Fibroblast of lung (primary cell): ENCODE data around the gene CAMK1D. TPM values are rescaled to one million over a fixed set of nuclear protein-coding genes. Genes with fewer than 3 reads are reported as not detected.

Experiments used
- DNase-seq, 2 donors: peaks; one replicate each; pipeline versions ENCODE4 v3.0.0 to v3.0.0-alpha.2; 2010; ENCODE audit warnings: low read depth in 2 of 2
- H2AFZ ChIP-seq: 2 replicates; pipeline ENCODE4 v1.5.1; 2012; ENCODE audit warnings: low read length, control low read depth, inconsistent platforms
- H3K27ac ChIP-seq: 2 replicates; pipeline ENCODE4 v1.5.1; 2011; ENCODE audit warnings: low read length, control low read depth; ENCODE audit not compliant: insufficient read depth
- H3K27me3 ChIP-seq: 2 replicates; pipeline ENCODE4 v1.5.1; 2011; ENCODE audit warnings: mild to moderate bottlenecking, low read length; ENCODE audit not compliant: control insufficient read depth, insufficient read depth
- H3K36me3 ChIP-seq: 2 replicates; pipeline ENCODE4 v1.5.1; 2011; ENCODE audit warnings: low read length; ENCODE audit not compliant: control insufficient read depth, insufficient read depth
- H3K4me1 ChIP-seq: 2 replicates; pipeline ENCODE4 v1.5.1; 2011; ENCODE audit warnings: low read length; ENCODE audit not compliant: control insufficient read depth, insufficient read depth; ENCODE audit errors: extremely low read depth
- H3K4me2 ChIP-seq: 2 replicates; pipeline ENCODE4 v1.5.1; 2011; ENCODE audit warnings: low read length, control low read depth; ENCODE audit not compliant: insufficient read depth; ENCODE audit errors: extremely low read depth
- H3K4me3 ChIP-seq, 4 experiments: fragments of 200-600 bp in 1 of 4; sonication (generic) in 1 of 4; replicated peaks in 1 of 4; 2 replicates each; pipeline ENCODE4 v1.5.1; 2011 to 2016; ENCODE audit warnings: low read length in 4 of 4, low read depth in 3 of 4, mild to moderate bottlenecking in 3 of 4, control low read depth in 2 of 4, inconsistent platforms in 1 of 4, mixed read lengths in 1 of 4; ENCODE audit not compliant: insufficient read depth in 1 of 4; ENCODE audit errors: control extremely low read depth in 1 of 4
- H3K79me2 ChIP-seq: 2 replicates; pipeline ENCODE4 v1.5.1; 2012; ENCODE audit warnings: mild to moderate bottlenecking, low read length, inconsistent platforms; ENCODE audit not compliant: control insufficient read depth, insufficient read depth
- H3K9ac ChIP-seq: 2 replicates; pipeline ENCODE4 v1.5.1; 2011; ENCODE audit warnings: mild to moderate bottlenecking, low read length, control low read depth; ENCODE audit not compliant: insufficient read depth
- H3K9me3 ChIP-seq: 2 replicates; pipeline ENCODE4 v1.5.1; 2012; ENCODE audit warnings: low read depth, low read length; ENCODE audit not compliant: control insufficient read depth, insufficient read depth
- H4K20me1 ChIP-seq: 2 replicates; pipeline ENCODE4 v1.5.1; 2011; ENCODE audit warnings: low read length; ENCODE audit not compliant: control insufficient read depth, insufficient read depth; ENCODE audit errors: extremely low read depth
- CTCF ChIP-seq, 2 donors: IDR thresholded peaks in 1 of 2; conservative IDR thresholded peaks in 1 of 2; 1 replicate in 1 of 2; 2 replicates in 1 of 2; pipeline ENCODE4 v1.5.1; 2011 to 2012; ENCODE audit warnings: low read length in 2 of 2, control low read depth in 1 of 2, inconsistent platforms in 1 of 2, low read depth in 1 of 2, mild to moderate bottlenecking in 1 of 2
- EZH2 ChIP-seq: IDR thresholded peaks from 2 replicates; pipeline ENCODE4 v1.5.1; 2012; ENCODE audit warnings: low read length, control low read depth, mild to moderate bottlenecking; ENCODE audit errors: missing control alignments
- polyA plus RNA-seq, 2 donors: library from polyadenylated mRNA; depleted of rRNA in 1 of 2; stranded (reverse) in 1 of 2; unstranded in 1 of 2; fragments of >200 nt; gene quantifications; 2 replicates each; pipeline ENCODE4 v1.2.1, GENCODE V29; 2011 to 2012; ENCODE audit warnings: missing spikeins in 1 of 2
- total RNA-seq: library from RNA; depleted of rRNA; stranded (reverse); fragments of >200 nt; gene quantifications from 2 replicates; pipeline ENCODE4 v1.2.1, GENCODE V29; 2014

Gene CAMK1D
- total and polyA plus RNA-seq, 2 donors (not counting 1 experiment from before 2014, with no cell fraction given) = 2.3 TPM

GRCh38 chr10:12418725-12419261, 69.4 kb downstream of the CAMK1D start:
- no peak for DNase-seq
- no peak overlapping the region for H3K4me3 ChIP-seq
- no peaks in the 10 kb centered on the region for H3K79me2 ChIP-seq
- no peaks in the 10 kb centered on the region for H3K36me3 ChIP-seq
- H3K9ac ChIP-seq = no peak overlapping the region
- no peak overlapping the region for H2AFZ ChIP-seq
- no peak for TF ChIP-seq CTCF (conservative IDR thresholded peaks at IDR 0.05 in 1 of 2, IDR thresholded peaks at IDR 0.05 in 1 of 2; ENCODE audit: low read depth in 1 of 2, low read length in 2 of 2)
- TF ChIP-seq EZH2 = no peak
- no peak overlapping the region for H3K4me2 ChIP-seq
- H3K4me1 ChIP-seq = peaks cover 2% of the 10 kb centered on the region
- no peak overlapping the region for H3K27ac ChIP-seq
- peaks cover 1% of the 10 kb centered on the region for H3K27me3 ChIP-seq
- no peaks in the 10 kb centered on the region for H4K20me1 ChIP-seq
- no peaks in the 10 kb centered on the region for H3K9me3 ChIP-seq

DNA sequence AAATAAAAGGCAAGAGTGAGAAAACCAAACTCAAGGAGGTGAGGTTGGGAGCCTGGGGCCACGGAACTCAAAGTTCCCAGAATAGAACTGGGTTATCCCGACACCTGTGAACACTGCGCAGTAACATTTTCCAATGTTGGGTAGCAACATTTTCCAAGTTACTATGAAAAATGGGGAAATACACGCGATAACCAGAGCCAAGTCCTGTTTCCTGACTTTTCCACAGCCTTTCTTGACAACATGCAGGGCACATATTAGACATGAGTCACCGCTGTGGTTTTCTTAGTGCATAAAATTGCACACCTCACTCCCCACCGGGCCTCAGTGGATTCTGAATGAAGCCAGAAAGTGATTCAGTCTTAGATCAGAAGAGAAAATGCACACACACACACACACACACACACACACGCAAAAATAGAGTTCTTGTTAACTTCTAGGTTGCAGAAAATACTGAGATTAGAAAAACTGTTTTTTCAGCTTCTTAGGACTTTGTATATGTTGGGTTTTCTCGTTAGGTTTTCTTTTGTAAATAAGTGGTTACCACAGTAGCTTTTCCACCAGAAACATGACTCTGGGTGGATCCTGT, 70.0 kb downstream of the CAMK1D start:
- H3K27me3 ChIP-seq = peaks cover 3% of the 10 kb centered on the region
- no peak overlapping the region for H3K27ac ChIP-seq
- H3K9ac ChIP-seq = no peak overlapping the region
- H2AFZ ChIP-seq = no peak overlapping the region
- no peaks in the 10 kb centered on the region for H3K36me3 ChIP-seq
- H3K4me2 ChIP-seq = no peak overlapping the region
- TF ChIP-seq EZH2 (no peak), CTCF (conservative IDR thresholded peaks at IDR 0.05 in 1 of 2, IDR thresholded peaks at IDR 0.05 in 1 of 2; ENCODE audit: low read depth in 1 of 2, low read length in 2 of 2) (no peak)
- H4K20me1 ChIP-seq = no peaks in the 10 kb centered on the region
- H3K4me3 ChIP-seq = no peak overlapping the region
- H3K79me2 ChIP-seq = no peaks in the 10 kb centered on the region
- no peaks in the 10 kb centered on the region for H3K9me3 ChIP-seq
- peaks cover 2% of the 10 kb centered on the region for H3K4me1 ChIP-seq
- peak; percentile 91 to 100 for DNase-seq

GRCh38 chr10:12420530-12421120, 71.3 kb downstream of the CAMK1D start:
- no peaks in the 10 kb centered on the region for H4K20me1 ChIP-seq
- no peak for DNase-seq
- H2AFZ ChIP-seq = no peak overlapping the region
- no peak for TF ChIP-seq EZH2
- TF ChIP-seq CTCF (conservative IDR thresholded peaks at IDR 0.05 in 1 of 2, IDR thresholded peaks at IDR 0.05 in 1 of 2; ENCODE audit: low read depth in 1 of 2, low read length in 2 of 2) = no peak
- H3K9me3 ChIP-seq = no peaks in the 10 kb centered on the region
- peaks cover 3% of the 10 kb centered on the region for H3K27me3 ChIP-seq
- no peak overlapping the region for H3K9ac ChIP-seq
- H3K4me3 ChIP-seq = no peak overlapping the region
- H3K79me2 ChIP-seq = no peaks in the 10 kb centered on the region
- no peak overlapping the region for H3K27ac ChIP-seq
- H3K36me3 ChIP-seq = no peaks in the 10 kb centered on the region
- H3K4me1 ChIP-seq = peaks cover 2% of the 10 kb centered on the region
- no peak overlapping the region for H3K4me2 ChIP-seq
